Thymus (tissue), 14 donors: Measurements from ENCODE around the gene PTGDS. TPM values are rescaled to one million over a fixed set of nuclear protein-coding genes. Genes with fewer than 3 reads are reported as not detected.

Experiments
- DNase-seq, 9 donors: peaks; one replicate each; pipeline ENCODE4 v3.0.0-alpha.2; 2013; ENCODE audit warnings: low spot score in 9 of 9, low read depth in 6 of 9, missing footprints in 1 of 9
- H3K27ac ChIP-seq, 2 donors: one replicate each; pipeline ENCODE4 v1.5.1; 2013; ENCODE audit warnings: control low read depth in 1 of 2, low read depth in 1 of 2, low read length in 1 of 2, mild to moderate bottlenecking in 1 of 2, moderate library complexity in 1 of 2
- H3K27me3 ChIP-seq, 2 donors: one replicate each; pipeline ENCODE4 v1.5.1; 2013; ENCODE audit warnings: low read length in 1 of 2; ENCODE audit not compliant: control insufficient read depth in 2 of 2, insufficient read depth in 1 of 2
- H3K36me3 ChIP-seq, 2 donors: one replicate each; pipeline ENCODE4 v1.5.1; 2013; ENCODE audit warnings: low read length in 1 of 2, mild to moderate bottlenecking in 1 of 2, moderate library complexity in 1 of 2; ENCODE audit not compliant: control insufficient read depth in 2 of 2, insufficient read depth in 2 of 2
- H3K4me1 ChIP-seq, 2 donors: one replicate each; pipeline ENCODE4 v1.5.1; 2013; ENCODE audit warnings: low read length in 2 of 2; ENCODE audit not compliant: control insufficient read depth in 2 of 2, insufficient read depth in 2 of 2
- H3K4me3 ChIP-seq, 2 donors: one replicate each; pipeline ENCODE4 v1.5.1; 2013; ENCODE audit warnings: low read length in 2 of 2, control low read depth in 1 of 2, mild to moderate bottlenecking in 1 of 2
- H3K9me3 ChIP-seq, 2 donors: one replicate each; pipeline ENCODE4 v1.5.1; 2013; ENCODE audit warnings: low read length in 1 of 2, mild to moderate bottlenecking in 1 of 2; ENCODE audit not compliant: control insufficient read depth in 2 of 2, insufficient read depth in 1 of 2
- WGBS: extraction: QIAGEN DNeasy Blood & Tissue Kit; methylation state at CpG from one replicate; pipeline ENCODE4 v1.1.7; 2013; 5-methylcytosine and 5-hydroxymethylcytosine counted together
- long read RNA-seq, 10 donors: transcript quantifications; one replicate each; lab custom pipeline, GENCODE V29; 2026
- polyA plus RNA-seq: library from polyadenylated mRNA; stranded (reverse); fragments of 200-250 nt; gene quantifications from one replicate; pipeline ENCODE4 v1.2.3, GENCODE V29; 2013
- total RNA-seq: library from RNA; stranded (reverse); fragments of 120-200 nt; gene quantifications from one replicate; pipeline ENCODE4 v1.2.4, GENCODE V29; 2013
- donor health status: healthy.

The PTGDS gene
- total RNA-seq: 5.0 TPM
- 137 TPM for polyA plus RNA-seq
- long read RNA-seq, donor 1, partial matches to known transcripts: 0 of 1 reads
- long read RNA-seq, donor 1, other reads (novel, unspliced or antisense): 0 of 1 reads
- long read RNA-seq, donor 2: 0 reads
- long read RNA-seq, donor 3, transcript PTGDS-202 (7 exons, 807 nt): major isoform, 5 of 5 reads
- long read RNA-seq, donor 3, partial matches to known transcripts: 0 of 5 reads
- long read RNA-seq, donor 3, other reads (novel, unspliced or antisense): 0 of 5 reads
- long read RNA-seq, donor 4, transcript PTGDS-202 (7 exons, 807 nt): major isoform, 7 of 7 reads
- long read RNA-seq, donor 4, partial matches to known transcripts: 0 of 7 reads
- long read RNA-seq, donor 4, other reads (novel, unspliced or antisense): 0 of 7 reads
- long read RNA-seq, donor 5, transcript PTGDS-202 (7 exons, 807 nt): major isoform, 29 of 30 reads
- long read RNA-seq, donor 5, partial matches to known transcripts: 0 of 30 reads
- long read RNA-seq, donor 5, other reads (novel, unspliced or antisense): 0 of 30 reads
- long read RNA-seq, donor 6, transcript PTGDS-202 (7 exons, 807 nt): major isoform, 10 of 10 reads
- long read RNA-seq, donor 6, partial matches to known transcripts: 0 of 10 reads
- long read RNA-seq, donor 6, other reads (novel, unspliced or antisense): 0 of 10 reads
- long read RNA-seq, donor 7, transcript PTGDS-202 (7 exons, 807 nt): major isoform, 8 of 8 reads
- long read RNA-seq, donor 7, partial matches to known transcripts: 0 of 8 reads
- long read RNA-seq, donor 7, other reads (novel, unspliced or antisense): 0 of 8 reads
- long read RNA-seq, donor 8, transcript PTGDS-202 (7 exons, 807 nt): major isoform, 9 of 9 reads
- long read RNA-seq, donor 8, partial matches to known transcripts: 0 of 9 reads
- long read RNA-seq, donor 8, other reads (novel, unspliced or antisense): 0 of 9 reads
- long read RNA-seq, donor 9, partial matches to known transcripts: 0 of 4 reads
- long read RNA-seq, donor 9, other reads (novel, unspliced or antisense): 0 of 4 reads
- long read RNA-seq, donor 10, transcript PTGDS-202 (7 exons, 807 nt): major isoform, 9 of 10 reads
- long read RNA-seq, donor 10, partial matches to known transcripts: 0 of 10 reads
- long read RNA-seq, donor 10, other reads (novel, unspliced or antisense): 0 of 10 reads

DNA sequence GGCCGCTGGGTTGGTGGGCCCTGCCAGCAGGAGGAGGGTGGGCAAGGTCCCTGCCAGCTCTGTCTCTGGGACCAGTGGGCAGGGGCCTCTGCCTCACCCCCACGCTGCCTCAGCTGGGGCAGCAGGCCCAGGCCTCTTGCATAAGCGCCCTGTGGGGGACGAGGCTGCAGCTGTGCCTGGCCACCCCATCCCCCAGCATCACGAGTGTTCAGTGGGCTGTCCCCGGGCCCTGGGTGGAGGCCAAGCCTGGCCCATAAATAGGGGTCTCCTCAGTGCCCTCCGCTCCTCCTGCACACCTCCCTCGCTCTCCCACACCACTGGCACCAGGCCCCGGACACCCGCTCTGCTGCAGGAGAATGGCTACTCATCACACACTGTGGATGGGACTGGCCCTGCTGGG lies at the start of gene PTGDS:
Gene PTGDS (plus strand): TSS at position 282 of the 400 bp plus-strand sequence. CDS start 75 bp downstream, at position 357.
- Histone ChIP-seq H3K27me3 (peaks cover 9 to 78% of the 10 kb centered on the region in 2 donors), H3K9me3 (no peaks in the 10 kb centered on the region), H3K4me1 (peaks cover 3 to 6% of the 10 kb centered on the region in 2 donors), H3K4me3 (peak within 1 kb of the TSS; percentile 3 to 40), H3K36me3 (no peaks in the 10 kb centered on the region), H3K27ac (peak within 1 kb of the TSS in 1 of 2 donors; percentile 9)
- 92% methylated on average over 10 of the region's 10 CpGs for WGBS
- DNase-seq: no peak

DNA sequence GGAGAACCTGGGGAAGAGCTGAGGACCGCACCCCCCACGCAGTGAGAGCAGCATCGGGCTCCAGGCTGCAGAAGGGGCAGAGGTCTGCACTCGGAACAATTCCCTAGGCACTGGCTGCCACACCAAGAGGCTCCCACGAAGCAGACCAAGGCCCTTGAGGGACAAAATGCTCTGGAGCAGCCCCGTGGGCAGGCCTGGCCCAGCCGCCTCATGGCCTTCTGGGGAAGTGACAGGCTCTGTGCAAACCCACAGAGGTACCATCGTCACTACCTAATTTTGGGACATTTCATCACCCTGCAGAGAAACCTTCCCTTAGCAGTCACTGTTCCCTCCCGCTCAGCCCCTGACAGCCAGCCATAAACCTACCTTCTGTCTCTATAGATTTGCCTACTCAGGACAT lies 48.7 kb upstream of the PTGDS start:
- no peaks in the 10 kb centered on the region for H3K9me3 ChIP-seq
- H3K4me3 ChIP-seq: no peak overlapping the region
- H3K4me1 ChIP-seq: peaks cover 0 to 3% of the 10 kb centered on the region in 2 donors
- H3K27ac ChIP-seq: peak overlapping the region; percentile 9 to 32
- WGBS: 93% methylated on average over 9 of the region's 9 CpGs
- H3K36me3 ChIP-seq: peaks cover 40 to 43% of the 10 kb centered on the region in 2 donors
- no peaks in the 10 kb centered on the region for H3K27me3 ChIP-seq
- DNase-seq: no peak

DNA sequence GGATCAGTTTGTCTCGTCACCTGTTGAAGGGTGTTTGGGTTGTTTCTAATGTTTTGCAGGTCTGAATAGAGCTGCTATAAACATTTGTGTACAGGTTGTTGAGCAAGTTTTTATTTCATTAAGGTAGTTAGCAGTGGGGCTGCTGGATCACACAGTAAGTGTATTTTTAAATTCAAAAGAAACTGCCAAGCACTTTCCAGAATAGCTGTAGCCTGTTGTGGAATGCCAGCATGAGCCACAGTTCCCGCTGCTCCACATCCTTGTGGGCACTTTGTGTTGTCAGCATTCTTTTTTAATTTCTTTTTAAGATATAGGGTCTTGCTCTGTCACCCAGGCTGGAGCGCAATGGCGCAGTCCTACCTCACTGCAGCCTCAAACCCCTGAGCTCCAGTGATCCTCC lies 47.3 kb upstream of the PTGDS start:
- Histone ChIP-seq H3K4me3 (no peak overlapping the region), H3K27me3 (no peaks in the 10 kb centered on the region), H3K9me3 (peaks cover 0 to 3% of the 10 kb centered on the region in 2 donors), H3K36me3 (peaks cover 29 to 32% of the 10 kb centered on the region in 2 donors), H3K27ac (no peak overlapping the region), H3K4me1 (no peaks in the 10 kb centered on the region)
- whole genome bisulfite sequencing: over 99% methylated on average over 4 of the region's 4 CpGs
- DNase-seq: no peak

DNA sequence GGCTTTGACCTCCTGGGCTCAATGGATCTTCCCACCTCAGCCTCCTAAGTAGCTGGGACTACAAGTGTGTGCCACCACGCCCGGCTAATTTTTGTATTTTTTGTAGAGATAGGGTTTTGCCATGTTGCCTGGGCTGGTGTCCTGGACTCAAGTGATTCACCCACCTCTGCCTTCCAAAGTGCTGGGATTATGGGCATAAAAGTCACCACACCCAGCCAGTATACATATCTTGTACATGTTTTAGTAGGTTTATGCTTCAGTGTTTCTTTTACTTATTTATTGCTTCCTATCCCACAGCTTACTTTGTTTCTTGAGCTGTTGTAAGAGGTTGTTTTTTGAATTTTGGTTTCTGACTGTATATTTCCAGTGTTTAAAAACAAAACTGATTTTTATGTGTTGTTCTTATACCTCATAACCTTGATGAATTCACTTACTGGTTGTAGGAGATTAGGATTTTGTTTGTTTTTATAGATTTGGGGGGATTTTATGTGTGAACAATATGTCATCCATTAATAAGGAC lies 45.6 kb upstream of the PTGDS start:
- H3K27ac ChIP-seq: peak overlapping the region in 1 of 2 donors; percentile 69
- H3K4me1 ChIP-seq: no peaks in the 10 kb centered on the region
- H3K27me3 ChIP-seq: no peaks in the 10 kb centered on the region
- over 99% methylated on average over 2 of the region's 2 CpGs for whole genome bisulfite sequencing
- H3K4me3 ChIP-seq: no peak overlapping the region
- H3K36me3 ChIP-seq: peaks cover 13 to 16% of the 10 kb centered on the region in 2 donors
- peaks cover 0 to 3% of the 10 kb centered on the region in 2 donors for H3K9me3 ChIP-seq
- DNase-seq: no peak

DNA sequence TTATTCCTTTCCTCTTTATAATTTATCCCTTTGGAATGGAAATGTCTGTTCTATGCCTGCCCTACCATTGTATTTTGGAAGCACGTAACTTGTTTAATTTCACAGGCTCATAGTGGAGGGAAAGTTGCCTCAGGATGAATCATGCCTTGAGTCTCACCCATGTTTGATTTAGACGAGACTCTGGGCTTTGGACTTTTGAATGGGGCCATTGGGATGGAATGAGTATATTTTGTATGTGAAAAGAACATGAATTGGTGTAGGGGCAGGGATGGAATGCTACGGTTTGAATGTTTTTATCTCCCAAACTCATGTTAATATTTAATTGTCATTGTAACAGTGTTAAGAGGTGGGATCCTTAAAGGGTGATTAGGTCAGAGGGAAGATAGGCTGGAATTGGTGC lies 43.0 kb upstream of the PTGDS start:
- WGBS: 95% methylated on average over 3 of the region's 3 CpGs
- H3K27me3 ChIP-seq: no peaks in the 10 kb centered on the region
- no peak overlapping the region for H3K27ac ChIP-seq
- H3K4me3 ChIP-seq: no peak overlapping the region
- peaks cover 4 to 14% of the 10 kb centered on the region in 2 donors for H3K36me3 ChIP-seq
- H3K4me1 ChIP-seq: no peaks in the 10 kb centered on the region
- DNase-seq: no peak
- peaks cover 0 to 7% of the 10 kb centered on the region in 2 donors for H3K9me3 ChIP-seq

DNA sequence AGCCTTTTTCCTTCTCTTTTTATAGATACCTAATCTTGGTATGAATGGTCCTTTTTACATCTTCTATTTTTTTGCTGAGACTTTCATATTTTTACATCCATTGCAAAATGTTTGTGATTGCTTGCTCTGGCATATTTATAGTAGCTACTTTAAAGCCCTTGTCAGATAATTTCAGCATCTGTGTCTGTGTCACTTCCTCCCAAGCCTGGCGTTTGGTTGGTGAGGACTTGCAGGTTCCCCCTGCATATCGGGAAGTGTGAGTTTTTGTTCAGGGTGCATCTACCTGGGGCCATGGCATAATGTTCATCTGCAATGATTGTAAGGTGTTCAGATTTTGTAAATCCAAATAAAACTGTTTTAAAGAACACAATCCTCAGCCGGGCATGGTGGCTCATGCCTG lies 41.7 kb upstream of the PTGDS start:
- no peak overlapping the region for H3K4me3 ChIP-seq
- no peaks in the 10 kb centered on the region for H3K4me1 ChIP-seq
- peaks cover 0 to 7% of the 10 kb centered on the region in 2 donors for H3K9me3 ChIP-seq
- no peak for DNase-seq
- peaks cover 18 to 27% of the 10 kb centered on the region in 2 donors for H3K36me3 ChIP-seq
- H3K27me3 ChIP-seq: no peaks in the 10 kb centered on the region
- no peak overlapping the region for H3K27ac ChIP-seq
- WGBS: 91% methylated on average over 3 of the region's 3 CpGs

DNA sequence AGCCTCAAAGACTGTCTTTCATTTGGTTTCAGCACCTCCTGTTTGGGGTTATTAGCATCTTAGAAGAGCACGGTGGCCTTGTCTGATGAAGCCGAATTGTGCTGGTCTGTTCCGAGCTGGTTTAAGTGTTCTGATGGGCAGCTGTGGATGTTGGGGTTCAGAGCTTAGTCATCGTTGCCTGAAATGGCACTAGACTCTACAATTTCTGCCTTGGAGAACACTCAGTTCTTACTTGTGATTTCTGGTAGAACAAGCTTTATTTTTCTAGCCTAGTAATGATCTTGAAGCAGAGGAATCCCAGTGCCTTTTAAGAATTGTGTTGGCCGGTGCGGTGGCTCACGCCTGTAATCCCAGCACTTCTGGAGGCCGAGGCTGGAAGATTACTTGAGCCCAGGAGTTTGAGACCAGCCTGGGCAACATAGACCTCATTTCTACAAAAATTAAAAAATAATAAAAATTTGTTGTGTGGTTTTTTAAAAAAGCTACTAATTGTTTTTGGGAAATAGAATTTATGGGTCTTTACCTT lies 40.6 kb upstream of the PTGDS start:
- Histone ChIP-seq H3K4me1 (no peaks in the 10 kb centered on the region), H3K9me3 (peaks cover 0 to 7% of the 10 kb centered on the region in 2 donors), H3K27ac (no peak overlapping the region), H3K4me3 (no peak overlapping the region), H3K27me3 (no peaks in the 10 kb centered on the region), H3K36me3 (peaks cover 28 to 36% of the 10 kb centered on the region in 2 donors)
- WGBS: 97% methylated on average over 8 of the region's 8 CpGs
- DNase-seq: no peak

DNA sequence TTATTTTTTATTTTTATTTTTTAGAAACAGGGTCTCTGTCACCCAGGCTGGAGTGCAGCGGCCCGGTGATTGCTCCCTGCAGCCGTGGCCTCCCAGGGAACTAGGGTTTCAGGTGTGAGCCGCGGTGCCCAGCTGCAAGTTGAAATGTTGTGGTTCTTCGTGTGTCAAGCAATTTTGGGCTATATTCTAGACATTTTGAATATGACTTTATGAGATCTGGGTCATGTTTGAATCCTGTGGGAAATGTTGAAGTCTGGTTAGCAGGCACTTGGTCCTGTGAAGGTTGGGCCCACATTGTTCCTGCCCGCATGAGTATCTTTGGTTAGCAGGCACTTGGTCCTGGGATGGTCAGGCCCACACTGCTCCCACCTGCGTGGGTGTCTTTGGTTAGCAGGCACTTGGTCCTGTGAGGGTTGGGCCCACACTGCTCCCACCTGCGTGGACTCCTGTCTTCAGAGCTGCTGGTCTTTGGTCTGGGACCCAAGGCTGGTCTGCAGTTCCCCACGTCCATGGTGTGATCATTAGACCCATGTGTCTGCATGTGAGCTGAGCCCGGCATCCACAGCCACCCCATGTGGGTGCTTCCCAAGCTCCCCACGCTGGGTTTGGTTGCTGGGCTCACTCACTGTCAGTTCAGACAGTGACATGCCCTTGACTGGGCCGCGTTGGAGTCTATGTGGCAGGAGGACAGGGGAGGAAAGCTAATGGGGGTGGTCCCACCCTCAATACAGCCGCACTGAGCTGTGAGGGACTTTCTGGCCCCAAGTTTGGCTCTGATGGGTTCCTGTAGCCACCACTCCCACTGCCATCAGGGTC lies 39.9 kb upstream of the PTGDS start:
- Histone ChIP-seq H3K36me3 (peaks cover 35 to 43% of the 10 kb centered on the region in 2 donors), H3K9me3 (peaks cover 1 to 7% of the 10 kb centered on the region in 2 donors), H3K27me3 (no peaks in the 10 kb centered on the region), H3K27ac (no peak overlapping the region), H3K4me3 (no peak overlapping the region), H3K4me1 (no peaks in the 10 kb centered on the region)
- WGBS: 91% methylated on average over 15 of the region's 15 CpGs
- no peak for DNase-seq
